ENCODE data around the gene NAPSA.

DNA sequence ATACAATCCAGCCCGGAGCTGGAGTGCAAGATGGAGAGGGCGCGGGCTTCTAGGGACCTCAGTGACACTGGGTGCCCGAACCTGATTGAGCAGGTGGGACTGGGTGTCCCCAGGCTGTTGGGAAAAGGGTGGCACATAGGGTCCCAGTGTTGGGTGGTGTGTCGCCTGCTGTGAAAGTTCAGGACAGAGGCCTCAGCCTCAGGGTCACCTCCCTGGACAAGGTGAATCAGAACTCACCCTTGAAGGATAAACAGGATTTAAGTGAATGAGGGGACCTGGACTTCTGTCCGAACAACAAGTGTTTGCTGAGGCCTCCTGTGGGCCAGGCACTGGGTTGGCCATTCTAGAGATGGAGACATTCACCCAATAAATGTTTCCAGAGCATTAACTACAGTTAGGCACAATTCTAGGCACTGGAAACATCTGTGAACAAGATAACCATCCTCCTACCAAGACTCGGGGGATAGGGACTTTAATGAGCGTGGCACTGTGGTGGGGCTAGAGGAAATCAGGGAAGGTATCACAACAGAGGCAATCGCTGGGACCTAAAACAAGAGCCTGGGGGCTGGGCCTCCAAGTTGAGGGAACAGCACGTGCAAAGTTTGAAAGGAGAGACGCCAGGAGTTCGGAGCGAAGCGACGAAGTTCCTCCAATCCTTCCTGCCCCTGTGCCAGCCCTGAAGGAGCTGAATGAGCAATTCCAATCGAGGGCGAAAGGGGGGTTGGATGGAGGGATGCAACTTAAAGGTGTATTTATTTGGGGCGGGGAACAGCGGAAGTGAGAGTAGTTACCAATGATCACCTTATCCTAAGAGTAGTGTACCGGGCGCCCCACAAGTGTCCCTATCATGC lies 17.8 kb upstream of the NAPSA start:
- TF ChIP-seq, protein P1, sequence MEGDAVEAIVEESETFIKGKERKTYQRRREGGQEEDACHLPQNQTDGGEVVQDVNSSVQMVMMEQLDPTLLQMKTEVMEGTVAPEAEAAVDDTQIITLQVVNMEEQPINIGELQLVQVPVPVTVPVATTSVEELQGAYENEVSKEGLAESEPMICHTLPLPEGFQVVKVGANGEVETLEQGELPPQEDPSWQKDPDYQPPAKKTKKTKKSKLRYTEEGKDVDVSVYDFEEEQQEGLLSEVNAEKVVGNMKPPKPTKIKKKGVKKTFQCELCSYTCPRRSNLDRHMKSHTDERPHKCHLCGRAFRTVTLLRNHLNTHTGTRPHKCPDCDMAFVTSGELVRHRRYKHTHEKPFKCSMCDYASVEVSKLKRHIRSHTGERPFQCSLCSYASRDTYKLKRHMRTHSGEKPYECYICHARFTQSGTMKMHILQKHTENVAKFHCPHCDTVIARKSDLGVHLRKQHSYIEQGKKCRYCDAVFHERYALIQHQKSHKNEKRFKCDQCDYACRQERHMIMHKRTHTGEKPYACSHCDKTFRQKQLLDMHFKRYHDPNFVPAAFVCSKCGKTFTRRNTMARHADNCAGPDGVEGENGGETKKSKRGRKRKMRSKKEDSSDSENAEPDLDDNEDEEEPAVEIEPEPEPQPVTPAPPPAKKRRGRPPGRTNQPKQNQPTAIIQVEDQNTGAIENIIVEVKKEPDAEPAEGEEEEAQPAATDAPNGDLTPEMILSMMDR (IDR thresholded peaks at IDR 0.05; ENCODE audit: low read depth, low read length): no peak
- no peak for TF ChIP-seq EZH2phosphoT487 (IDR thresholded peaks at IDR 0.05; ENCODE audit: low read depth)
